CD14-positive monocyte (primary cell): ENCODE measurements around the gene RANBP10. TPM values are rescaled to one million over a fixed set of nuclear protein-coding genes. Genes with fewer than 3 reads are reported as not detected.

Experiments used
- DNase-seq, 3 donors: peaks; one replicate each; pipeline ENCODE4 v3.0.0-alpha.2; 2011 to 2022
- H2AFZ ChIP-seq: 2 replicates; pipeline ENCODE4 v1.6.0; 2012; ENCODE audit warnings: mild to moderate bottlenecking, low read depth, low read length, inconsistent platforms; ENCODE audit not compliant: insufficient read depth, poor library complexity, severe bottlenecking
- H3K27ac ChIP-seq, 2 donors: 1 replicate in 1 of 2; 2 replicates in 1 of 2; pipeline ENCODE4 v1.5.1; 2012 to 2013; ENCODE audit warnings: low read length in 2 of 2, control low read depth in 1 of 2, inconsistent platforms in 1 of 2, low read depth in 1 of 2, mild to moderate bottlenecking in 1 of 2
- H3K27me3 ChIP-seq, 2 donors: one replicate each; pipeline versions ENCODE4 v1.6.0 to v1.6.1; 2011 to 2013; ENCODE audit warnings: low read length in 2 of 2; ENCODE audit not compliant: control insufficient read depth in 2 of 2, insufficient read depth in 2 of 2
- H3K36me3 ChIP-seq, 2 donors: replicated peaks in 1 of 2; 1 replicate in 1 of 2; 2 replicates in 1 of 2; pipeline versions ENCODE4 v1.5.1 to v1.6.1; 2012 to 2013; ENCODE audit warnings: low read length in 2 of 2, control low read depth in 1 of 2, inconsistent platforms in 1 of 2, mild to moderate bottlenecking in 1 of 2; ENCODE audit not compliant: insufficient read depth in 2 of 2, control insufficient read depth in 1 of 2
- H3K4me1 ChIP-seq, 2 donors: 1 replicate in 1 of 2; 2 replicates in 1 of 2; pipeline versions ENCODE4 v1.5.1 to v1.6.1; 2012 to 2013; ENCODE audit warnings: low read length in 2 of 2, control low read depth in 1 of 2, inconsistent platforms in 1 of 2, mild to moderate bottlenecking in 1 of 2, moderate library complexity in 1 of 2; ENCODE audit not compliant: insufficient read depth in 2 of 2, control insufficient read depth in 1 of 2
- H3K4me2 ChIP-seq: replicated peaks from 2 replicates; pipeline ENCODE3; 2012; ENCODE audit warnings: low read length, moderate library complexity, mild to moderate bottlenecking; ENCODE audit not compliant: poor library complexity, severe bottlenecking; ENCODE audit errors: extremely low read depth
- H3K4me3 ChIP-seq, 3 experiments: fragments of 200-600 bp in 1 of 3; sonication (generic) in 1 of 3; replicated peaks in 1 of 3; 1 replicate in 2 of 3; 2 replicates in 1 of 3; pipeline ENCODE4 v1.5.1; 2011 to 2013; ENCODE audit warnings: low read length in 3 of 3, mild to moderate bottlenecking in 3 of 3, control low read depth in 2 of 3, low read depth in 2 of 3, inconsistent platforms in 1 of 3, moderate library complexity in 1 of 3
- H3K79me2 ChIP-seq: 2 replicates; pipeline ENCODE4 v1.6.0; 2012; ENCODE audit warnings: mild to moderate bottlenecking, control low read depth, inconsistent platforms, low read length, moderate library complexity; ENCODE audit not compliant: insufficient read depth
- H3K9ac ChIP-seq: 2 replicates; pipeline ENCODE4 v1.6.0; 2017; ENCODE audit warnings: low read length, mild to moderate bottlenecking; ENCODE audit not compliant: insufficient read depth, poor library complexity, severe bottlenecking
- H3K9me3 ChIP-seq, 2 donors: replicated peaks in 1 of 2; 1 replicate in 1 of 2; 2 replicates in 1 of 2; pipeline versions ENCODE4 v1.5.1 to v1.6.1; 2012 to 2013; ENCODE audit warnings: low read length in 2 of 2, control low read depth in 1 of 2; ENCODE audit not compliant: control insufficient read depth in 1 of 2, insufficient read depth in 1 of 2
- H4K20me1 ChIP-seq: 2 replicates; pipeline ENCODE4 v1.6.0; 2012; ENCODE audit warnings: mild to moderate bottlenecking, low read length, control low read depth, moderate library complexity; ENCODE audit not compliant: insufficient read depth
- H3K27ac Mint-ChIP-seq, 7 donors: one replicate each; pipeline ENCODE4 v1.8.0; 2020; ENCODE audit warnings: mild to moderate bottlenecking in 7 of 7, mixed read lengths in 7 of 7, moderate library complexity in 6 of 7, inconsistent platforms in 2 of 7
- H3K27me3 Mint-ChIP-seq, 3 donors: one replicate each; pipeline ENCODE4 v1.8.0; 2021 to 2022; ENCODE audit warnings: low read depth in 3 of 3, mild to moderate bottlenecking in 3 of 3, mixed read lengths in 3 of 3, moderate library complexity in 3 of 3, inconsistent platforms in 1 of 3
- H3K36me3 Mint-ChIP-seq, 2 donors: one replicate each; pipeline ENCODE4 v1.8.0; 2020; ENCODE audit warnings: mixed read lengths in 2 of 2, inconsistent platforms in 1 of 2, mild to moderate bottlenecking in 1 of 2
- H3K4me1 Mint-ChIP-seq: one replicate; pipeline ENCODE4 v1.8.0; 2020; ENCODE audit warnings: mild to moderate bottlenecking, mixed read lengths
- H3K4me3 Mint-ChIP-seq, 2 donors: one replicate each; pipeline ENCODE4 v1.8.0; 2020; ENCODE audit warnings: mild to moderate bottlenecking in 2 of 2, mixed read lengths in 2 of 2, moderate library complexity in 1 of 2
- H3K9me3 Mint-ChIP-seq, 7 donors: one replicate each; pipeline ENCODE4 v1.8.0; 2020 to 2022; ENCODE audit warnings: mixed read lengths in 7 of 7, mild to moderate bottlenecking in 6 of 7, moderate library complexity in 6 of 7, inconsistent platforms in 2 of 7
- CTCF ChIP-seq: fragments of 200-600 bp; IDR thresholded peaks from one replicate; pipeline ENCODE4 v1.8.0; 2022; ENCODE audit warnings: antibody characterized with exemption, mild to moderate bottlenecking
- WGBS: methylation state at CpG from one replicate; pipeline ENCODE4 v1.1.5; 2013; ENCODE audit warnings: missing lambda C conversion rate; ENCODE audit not compliant: insufficient coverage; 5-methylcytosine and 5-hydroxymethylcytosine counted together
- intact Hi-C, 2 donors: fragments of 100-400 bp; cut with micrococcal nuclease; formaldehyde crosslinking; loops; one replicate each; pipeline versions ENCODE4 v1.15.0 to v1.15.1; 2023
- polyA plus RNA-seq, 3 donors: library from polyadenylated mRNA; depleted of rRNA in 1 of 3; unstranded in 2 of 3; stranded (reverse) in 1 of 3; fragments of 300-500 nt in 2 of 3; fragments of >200 nt in 1 of 3; fragmentation: Illumina TruSeq in 2 of 3; gene quantifications; 1 replicate in 2 of 3; 2 replicates in 1 of 3; pipeline ENCODE4 v1.2.3, GENCODE V29; 2012 to 2021

Gene RANBP10
- polyA plus RNA-seq, 3 donors, result 6.4 to 16.7 (median 6.6) TPM

DNA sequence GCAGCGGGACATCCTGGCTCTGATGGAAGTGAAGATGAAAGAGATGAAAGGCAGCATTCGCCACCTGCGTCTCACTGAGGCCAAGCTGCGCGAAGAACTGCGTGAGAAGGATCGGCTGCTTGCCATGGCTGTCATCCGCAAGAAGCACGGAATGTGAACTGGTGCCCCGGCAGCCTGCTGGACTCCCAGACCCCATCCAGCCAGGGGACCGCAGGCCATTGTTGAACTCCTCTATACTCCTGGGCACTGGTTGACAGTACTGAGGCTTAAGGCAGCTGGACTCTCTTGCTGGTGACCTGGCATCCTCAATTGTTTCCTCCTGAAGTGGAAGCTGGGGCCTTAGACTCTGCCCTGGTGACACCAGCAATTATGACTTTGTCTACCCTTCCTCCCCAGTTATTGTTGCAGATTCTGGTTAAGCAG, 37.0 kb upstream of the RANBP10 start:
- Mint-ChIP-seq H3K36me3 (peaks cover 4 to 5% of the 10 kb centered on the region in 2 donors), H3K27ac (peak overlapping the region in 6 of 7 donors; percentile 63 to 93 (median 86)), H3K4me1 (peaks cover 50% of the 10 kb centered on the region), H3K4me3 (peak overlapping the region; percentile 94 to 96), H3K27me3 (peaks cover 0 to 1% (median 0%) of the 10 kb centered on the region in 3 donors), H3K9me3 (peaks cover 0 to 3% (median 0%) of the 10 kb centered on the region in 7 donors)
- Histone ChIP-seq H2AFZ (peak overlapping the region; percentile 91), H3K27ac (peak overlapping the region; percentile 37 to 85), H3K4me1 (peaks cover 52 to 60% of the 10 kb centered on the region in 2 donors), H3K9me3 (no peaks in the 10 kb centered on the region), H3K79me2 (peaks cover 49% of the 10 kb centered on the region), H3K4me2 (peak overlapping the region; percentile 98), H4K20me1 (peaks cover 39% of the 10 kb centered on the region), H3K4me3 (peak overlapping the region; percentile 51 to 85 (median 66)), H3K36me3 (no peaks in the 10 kb centered on the region), H3K27me3 (no peaks in the 10 kb centered on the region), H3K9ac (peak overlapping the region; percentile 66)
- no peak for TF ChIP-seq CTCF
- intact Hi-C loops, result loop anchor here (2.0 to 10.0 kb wide), 2 partner anchors 29 to 179 kb away; partner anchors contain the start of genes ACD (in 1 of the 2), C16orf86 (in 1 of the 2), EDC4 (in 1 of the 2) and ENKD1 (in 1 of the 2)
- 30% methylated on average over 11 of the region's 11 CpGs for WGBS
- DNase-seq, result no peak

GRCh38 chr16:67842509-67843342, 36.4 kb upstream of the RANBP10 start:
- DNase-seq, result peak; percentile 37 to 51 (median 37)
- intact Hi-C loops, result loop anchor here (2.0 to 10.0 kb wide), 2 partner anchors 30 to 178 kb away; partner anchors contain the start of genes ACD (in 1 of the 2), C16orf86 (in 1 of the 2), EDC4 (in 1 of the 2) and ENKD1 (in 1 of the 2)
- Histone ChIP-seq H3K4me1 (peaks cover 45 to 53% of the 10 kb centered on the region in 2 donors), H3K27ac (peak overlapping the region; percentile 37 to 85), H2AFZ (peak overlapping the region; percentile 91), H3K9me3 (no peaks in the 10 kb centered on the region), H3K4me2 (peak overlapping the region; percentile 98), H3K27me3 (no peaks in the 10 kb centered on the region), H4K20me1 (peaks cover 32% of the 10 kb centered on the region), H3K79me2 (peaks cover 43% of the 10 kb centered on the region), H3K4me3 (peak overlapping the region; percentile 51 to 85 (median 66)), H3K36me3 (no peaks in the 10 kb centered on the region), H3K9ac (peak overlapping the region; percentile 66)
- H3K4me3 Mint-ChIP-seq, result peak overlapping the region; percentile 94 to 96
- TF ChIP-seq CTCF, result peak; percentile 11
- peaks cover 43% of the 10 kb centered on the region for H3K4me1 Mint-ChIP-seq
- peaks cover 4 to 5% of the 10 kb centered on the region in 2 donors for H3K36me3 Mint-ChIP-seq
- peak overlapping the region; percentile 60 to 93 (median 87) for H3K27ac Mint-ChIP-seq
- H3K27me3 Mint-ChIP-seq, result peaks cover 0 to 2% (median 1%) of the 10 kb centered on the region in 3 donors
- H3K9me3 Mint-ChIP-seq, result peaks cover 0 to 3% (median 0%) of the 10 kb centered on the region in 7 donors
- WGBS, result under 1% methylated on average over 67 of the region's 67 CpGs
